ENCODE measurements around the gene MAP4K4. TPM values are rescaled to one million over a fixed set of nuclear protein-coding genes. Genes with fewer than 3 reads are reported as not detected.

Gene MAP4K4
- polyA plus RNA-seq, 1 experiment, result 158 TPM

DNA sequence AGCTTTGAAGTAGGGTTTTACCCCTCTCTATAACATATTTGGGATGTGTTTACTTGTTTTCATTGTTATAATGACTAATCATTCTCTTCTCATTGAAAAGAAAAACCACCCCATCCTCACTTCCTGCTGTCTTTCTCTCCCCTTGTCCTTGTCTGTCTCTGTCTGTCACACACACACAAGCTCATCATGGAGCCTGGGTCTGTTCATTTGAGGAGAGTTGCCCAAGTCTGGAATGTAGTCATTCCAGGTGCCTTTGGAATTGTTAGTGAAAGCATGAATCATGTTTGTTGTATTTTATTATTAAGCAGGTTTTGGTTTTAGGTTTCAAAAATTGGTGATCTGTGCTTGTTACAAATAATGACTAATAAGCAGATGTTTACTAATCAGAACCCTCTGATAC lies 160.7 kb downstream of the MAP4K4 start:
- no peak overlapping the region for H3K4me3 ChIP-seq (ENCODE audit: low read depth, low read length)
- no peaks in the 10 kb centered on the region for H3K27me3 ChIP-seq (ENCODE audit: control insufficient read depth, insufficient read depth, low read length)
- CTCF ChIA-PET, result interaction anchor here (0.5 to 1.3 kb wide), 3 partner anchors 26 to 289 kb away, joined by 3 to 5 read pairs (median 3); no protein-coding TSS in a partner anchor
- TF ChIP-seq CTCF (IDR thresholded peaks at IDR 0.05; ENCODE audit: low read depth, low read length), result no peak
- no peak overlapping the region for H3K27ac ChIP-seq (ENCODE audit: low read depth, low read length)
- no peak for DNase-seq (ENCODE audit: low read depth, low spot score)
- no peaks in the 10 kb centered on the region for H3K9me3 ChIP-seq (ENCODE audit: control insufficient read depth, insufficient read depth, low read length)
- POLR2A ChIA-PET, result no interaction called here

DNA sequence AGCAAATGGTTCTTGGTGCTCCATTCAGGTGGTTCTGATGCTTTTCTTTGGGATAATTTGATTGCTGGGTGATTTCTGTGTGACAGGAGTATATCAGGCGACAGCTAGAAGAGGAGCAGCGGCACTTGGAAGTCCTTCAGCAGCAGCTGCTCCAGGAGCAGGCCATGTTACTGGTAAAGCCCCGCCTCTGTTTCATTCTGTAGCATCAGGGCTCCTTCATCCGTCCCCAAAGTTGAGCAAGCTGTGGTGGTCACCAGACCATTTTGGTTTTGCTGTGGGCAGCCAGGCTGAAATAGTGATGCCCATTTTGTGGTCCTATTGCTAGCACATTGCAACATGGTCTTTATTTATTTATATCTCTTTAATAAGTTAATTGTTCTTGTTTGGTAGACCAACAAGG lies 161.4 kb downstream of the MAP4K4 start:
- CTCF ChIA-PET, result no interaction called here
- no peak overlapping the region for H3K27ac ChIP-seq (ENCODE audit: low read depth, low read length)
- no peak for DNase-seq (ENCODE audit: low read depth, low spot score)
- H3K9me3 ChIP-seq (ENCODE audit: control insufficient read depth, insufficient read depth, low read length), result no peaks in the 10 kb centered on the region
- no peaks in the 10 kb centered on the region for H3K27me3 ChIP-seq (ENCODE audit: control insufficient read depth, insufficient read depth, low read length)
- POLR2A ChIA-PET, result no interaction called here
- TF ChIP-seq CTCF (IDR thresholded peaks at IDR 0.05; ENCODE audit: low read depth, low read length), result no peak
- H3K4me3 ChIP-seq (ENCODE audit: low read depth, low read length), result no peak overlapping the region

DNA sequence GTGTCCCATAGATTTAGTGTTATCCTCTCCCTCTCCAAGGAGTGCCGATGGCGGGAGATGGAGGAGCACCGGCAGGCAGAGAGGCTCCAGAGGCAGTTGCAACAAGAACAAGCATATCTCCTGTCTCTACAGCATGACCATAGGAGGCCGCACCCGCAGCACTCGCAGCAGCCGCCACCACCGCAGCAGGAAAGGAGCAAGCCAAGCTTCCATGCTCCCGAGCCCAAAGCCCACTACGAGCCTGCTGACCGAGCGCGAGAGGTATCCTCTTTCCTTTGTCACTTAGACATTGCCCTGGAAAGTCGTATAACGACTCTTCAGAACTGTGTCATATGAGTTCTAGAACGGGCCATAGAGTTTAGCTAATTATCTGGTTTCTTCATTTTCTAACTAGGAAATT lies 162.1 kb downstream of the MAP4K4 start:
- no peak for TF ChIP-seq CTCF (IDR thresholded peaks at IDR 0.05; ENCODE audit: low read depth, low read length)
- Histone ChIP-seq H3K27me3 (ENCODE audit: control insufficient read depth, insufficient read depth, low read length) (no peaks in the 10 kb centered on the region), H3K27ac (ENCODE audit: low read depth, low read length) (no peak overlapping the region), H3K4me3 (ENCODE audit: low read depth, low read length) (no peak overlapping the region), H3K9me3 (ENCODE audit: control insufficient read depth, insufficient read depth, low read length) (no peaks in the 10 kb centered on the region)
- no peak for DNase-seq (ENCODE audit: low read depth, low spot score)
- POLR2A ChIA-PET, result no interaction called here
- CTCF ChIA-PET, result interaction anchor here (1.3 kb wide), 1 partner anchor 147 kb away, joined by 5 read pairs; no protein-coding TSS in a partner anchor

- ChIA-PET POLR2A (no interaction called here), CTCF (interaction anchor here (1.3 kb wide), 1 partner anchor 146 kb away, joined by 5 read pairs; no protein-coding TSS in a partner anchor)
- H3K9me3 ChIP-seq (ENCODE audit: control insufficient read depth, insufficient read depth, low read length), result no peaks in the 10 kb centered on the region
- TF ChIP-seq CTCF (IDR thresholded peaks at IDR 0.05; ENCODE audit: low read depth, low read length), result no peak
- no peak overlapping the region for H3K4me3 ChIP-seq (ENCODE audit: low read depth, low read length)
- H3K27me3 ChIP-seq (ENCODE audit: control insufficient read depth, insufficient read depth, low read length), result no peaks in the 10 kb centered on the region
- DNase-seq (ENCODE audit: low read depth, low spot score), result no peak
- no peak overlapping the region for H3K27ac ChIP-seq (ENCODE audit: low read depth, low read length)
Observed at GRCh38 chr2:101860157-101860556, 162.7 kb downstream of the MAP4K4 start.

- DNase-seq (ENCODE audit: low read depth, low spot score), result no peak
- no peak for TF ChIP-seq CTCF (IDR thresholded peaks at IDR 0.05; ENCODE audit: low read depth, low read length)
- ChIA-PET CTCF (interaction anchor here (1.3 kb wide), 1 partner anchor 145 kb away, joined by 5 read pairs; no protein-coding TSS in a partner anchor), POLR2A (no interaction called here)
- H3K9me3 ChIP-seq (ENCODE audit: control insufficient read depth, insufficient read depth, low read length), result no peaks in the 10 kb centered on the region
- no peaks in the 10 kb centered on the region for H3K27me3 ChIP-seq (ENCODE audit: control insufficient read depth, insufficient read depth, low read length)
- H3K4me3 ChIP-seq (ENCODE audit: low read depth, low read length), result no peak overlapping the region
- no peak overlapping the region for H3K27ac ChIP-seq (ENCODE audit: low read depth, low read length)
Observed at GRCh38 chr2:101860782-101861181, 163.3 kb downstream of the MAP4K4 start.

All from AG04450 (cell line).